Spleen (tissue), 7 donors: ENCODE measurements around the gene CPOX.

Experiments
- POLR2AphosphoS5 ChIP-seq, 3 donors: sonication (generic); formaldehyde crosslinking; IDR thresholded peaks; one replicate each; pipeline ENCODE4 v1.5.1; 2017; ENCODE audit warnings: antibody characterized with exemption in 3 of 3
- TF ChIP-seq, protein P1 (sequence below), 11 experiments: fragments of 200-600 bp in 7 of 11; fragments of 450-650 bp in 4 of 11; sonication (generic) in 4 of 11; IDR thresholded peaks in 8 of 11; conservative IDR thresholded peaks in 3 of 11; 1 replicate in 7 of 11; 2 replicates in 4 of 11; pipeline versions ENCODE4 v1.4.0 to v1.8.0; 2016 to 2021; ENCODE audit warnings: antibody characterized with exemption in 11 of 11, inconsistent platforms in 4 of 11, mild to moderate bottlenecking in 1 of 11
- donor health status: DM: no; HTN: no; CAD: no; lungs with moderate emphysema.
- donor health status: DM: no; HTN: no; CAD: no.
- donor health status: DM: no; HTN: no; CAD: no.

- TF ChIP-seq, protein P1, sequence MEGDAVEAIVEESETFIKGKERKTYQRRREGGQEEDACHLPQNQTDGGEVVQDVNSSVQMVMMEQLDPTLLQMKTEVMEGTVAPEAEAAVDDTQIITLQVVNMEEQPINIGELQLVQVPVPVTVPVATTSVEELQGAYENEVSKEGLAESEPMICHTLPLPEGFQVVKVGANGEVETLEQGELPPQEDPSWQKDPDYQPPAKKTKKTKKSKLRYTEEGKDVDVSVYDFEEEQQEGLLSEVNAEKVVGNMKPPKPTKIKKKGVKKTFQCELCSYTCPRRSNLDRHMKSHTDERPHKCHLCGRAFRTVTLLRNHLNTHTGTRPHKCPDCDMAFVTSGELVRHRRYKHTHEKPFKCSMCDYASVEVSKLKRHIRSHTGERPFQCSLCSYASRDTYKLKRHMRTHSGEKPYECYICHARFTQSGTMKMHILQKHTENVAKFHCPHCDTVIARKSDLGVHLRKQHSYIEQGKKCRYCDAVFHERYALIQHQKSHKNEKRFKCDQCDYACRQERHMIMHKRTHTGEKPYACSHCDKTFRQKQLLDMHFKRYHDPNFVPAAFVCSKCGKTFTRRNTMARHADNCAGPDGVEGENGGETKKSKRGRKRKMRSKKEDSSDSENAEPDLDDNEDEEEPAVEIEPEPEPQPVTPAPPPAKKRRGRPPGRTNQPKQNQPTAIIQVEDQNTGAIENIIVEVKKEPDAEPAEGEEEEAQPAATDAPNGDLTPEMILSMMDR (IDR thresholded peaks at IDR 0.05 in 8 of 11, conservative IDR thresholded peaks at IDR 0.05 in 3 of 11) = no peak
- no peak for TF ChIP-seq POLR2AphosphoS5 (IDR thresholded peaks at IDR 0.05)
Measured at GRCh38 chr3:98608029-98608428, 14.6 kb upstream of the CPOX start.
